HL-60/S4 treated with retinoic acid at 250 ng/mL for 4 days and 3 days (cell line): ENCODE results near the gene OTOG.

Experiments used
- in situ Hi-C: fragments of 300-500 bp; cut with MboI; formaldehyde crosslinking; loops from 2 replicates; pipeline ENCODE4 v1.7.0; 2022; ENCODE audit warnings: low sequenced_read_pairs

OTOG gene

DNA sequence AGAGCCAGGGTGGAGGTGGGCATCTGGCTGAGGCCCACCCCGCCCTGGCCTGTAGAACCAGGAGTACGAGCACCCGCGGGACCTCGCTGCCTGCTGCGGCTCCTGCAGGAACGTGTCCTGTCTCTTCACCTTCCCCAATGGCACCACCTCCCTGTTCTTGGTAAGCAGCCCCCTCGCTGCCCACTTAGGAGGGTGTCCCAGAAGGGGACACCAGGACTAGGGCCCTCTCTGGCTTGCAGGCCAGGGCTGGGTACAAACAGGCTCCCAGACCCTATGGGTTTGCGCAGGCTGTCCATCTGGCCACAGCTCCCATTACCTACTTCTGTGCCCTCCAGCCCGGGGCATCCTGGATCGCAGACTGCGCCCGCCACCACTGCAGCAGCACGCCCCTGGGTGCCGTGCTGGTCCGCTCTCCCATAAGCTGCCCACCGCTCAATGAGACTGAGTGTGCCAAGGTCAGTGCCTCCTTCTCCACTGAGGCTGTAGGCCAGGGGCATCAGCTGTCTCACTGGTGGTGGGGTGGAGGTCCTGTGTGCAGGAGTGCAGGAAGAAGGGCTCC is 94.8 kb downstream of the OTOG start:
- in situ Hi-C loops = no loop called here

DNA sequence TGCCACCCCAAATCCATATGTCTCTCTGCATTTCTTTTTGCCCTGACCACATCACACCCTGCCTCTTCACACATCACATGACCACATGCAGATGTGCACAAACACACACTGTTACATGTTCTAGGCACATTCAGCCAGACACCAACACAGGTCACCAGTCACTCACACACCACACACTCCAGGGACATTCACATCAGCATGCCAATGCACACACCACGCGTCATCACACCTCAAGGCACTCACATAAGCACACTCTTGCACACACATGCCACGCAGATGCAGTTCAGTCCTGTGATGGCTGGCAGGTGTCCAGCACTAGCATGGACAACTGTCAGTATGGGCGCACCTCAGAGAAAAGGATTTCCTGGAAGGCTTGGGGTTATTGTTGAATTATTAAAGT is 95.3 kb downstream of the OTOG start:
- in situ Hi-C loops = no loop called here

DNA sequence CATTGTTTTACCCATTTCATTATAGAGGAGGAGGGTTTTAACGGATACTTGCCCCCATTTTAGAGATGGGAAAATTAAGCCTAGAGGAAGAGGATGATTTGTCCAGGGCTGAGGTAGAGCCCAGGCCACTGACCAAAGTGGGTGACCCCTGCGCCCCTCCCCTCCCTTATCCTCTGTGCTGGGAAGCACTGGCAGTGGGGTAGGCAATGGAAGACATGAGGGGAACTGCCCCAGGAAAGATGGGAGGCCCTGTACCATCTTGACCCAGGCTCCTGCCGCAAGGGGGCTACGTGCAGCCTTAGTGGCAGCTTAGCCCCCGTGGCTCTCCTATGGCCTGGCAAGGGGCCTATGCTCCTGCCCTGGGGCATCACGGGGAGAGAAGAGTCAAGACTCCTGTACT is 95.9 kb downstream of the OTOG start:
- in situ Hi-C loops = no loop called here

DNA sequence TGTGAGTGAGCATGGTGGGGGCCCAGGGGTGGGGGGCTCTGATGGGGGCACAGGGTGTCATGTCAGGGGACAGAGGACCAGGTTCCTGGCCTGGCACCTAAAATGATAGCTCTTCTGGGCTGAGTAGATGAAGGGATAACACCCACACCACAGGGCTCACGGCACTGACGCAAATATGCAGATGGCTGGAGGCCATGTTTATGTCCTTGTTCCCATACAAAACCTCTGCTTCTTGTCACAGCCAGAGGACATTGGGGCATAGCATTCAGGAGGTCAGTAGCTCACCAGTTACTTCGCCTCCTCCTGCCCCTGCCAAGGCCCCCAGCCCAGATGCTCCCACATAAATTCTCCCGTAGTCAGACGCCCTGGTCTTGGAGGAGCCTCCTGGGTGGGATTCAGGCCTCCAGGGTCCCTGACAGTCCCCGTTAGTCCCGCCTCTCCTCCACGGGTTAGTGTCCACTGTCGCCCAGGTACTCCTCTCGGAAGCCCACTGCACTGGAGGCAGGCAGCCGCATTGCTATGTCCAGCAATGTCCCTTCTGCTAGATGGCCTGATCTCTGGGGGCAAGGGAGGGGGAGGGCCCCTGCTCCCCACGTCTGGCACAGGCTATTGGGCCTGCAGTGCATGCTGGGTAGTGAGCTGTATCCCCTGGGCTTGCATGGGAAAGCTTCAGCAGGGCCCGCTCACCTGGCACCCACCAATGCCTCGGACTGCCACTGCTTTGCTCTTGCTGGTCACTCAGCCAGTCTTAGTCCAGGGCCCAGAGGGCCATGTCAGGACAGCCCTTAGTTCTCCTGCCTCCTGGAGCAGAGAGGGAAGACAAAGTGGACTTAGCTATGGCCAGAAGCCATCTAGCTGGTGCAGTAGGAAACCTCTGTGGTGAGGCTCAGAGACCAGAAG is 96.7 kb downstream of the OTOG start:
- in situ Hi-C loops = no loop called here

DNA sequence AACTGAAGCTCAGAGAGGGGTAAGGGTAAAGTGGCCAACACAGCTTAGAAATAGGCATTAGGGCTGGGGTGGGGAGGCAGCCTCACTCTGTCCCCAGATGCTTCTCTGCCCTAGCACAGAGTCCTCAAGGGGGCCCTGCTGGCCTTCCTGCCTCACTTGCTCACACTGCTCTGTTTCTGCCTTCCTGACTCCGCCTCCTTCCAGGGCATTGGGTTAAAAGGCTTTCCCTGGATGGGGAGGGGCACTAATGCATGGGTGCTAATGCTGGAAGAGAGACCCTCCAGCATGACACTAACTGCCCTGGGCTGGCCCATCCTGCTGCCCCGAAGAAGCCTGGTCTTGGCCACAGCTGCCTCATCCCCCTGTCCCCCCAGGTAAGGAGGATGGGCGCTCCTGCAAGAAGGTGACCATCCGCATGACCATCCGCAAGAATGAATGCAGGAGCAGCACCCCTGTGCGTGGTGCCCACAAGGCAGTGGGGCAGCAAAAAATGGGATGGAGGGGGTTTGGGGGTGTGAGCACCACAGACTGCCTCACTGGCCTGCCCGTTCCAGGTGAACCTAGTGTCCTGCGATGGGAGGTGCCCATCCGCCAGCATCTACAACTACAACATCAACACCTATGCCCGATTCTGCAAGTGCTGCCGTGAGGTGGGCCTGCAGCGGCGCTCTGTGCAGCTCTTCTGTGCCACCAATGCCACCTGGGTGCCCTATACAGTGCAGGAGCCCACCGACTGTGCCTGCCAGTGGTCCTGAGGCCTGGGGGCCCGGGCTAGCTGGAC is 98.3 kb downstream of the OTOG start:
- in situ Hi-C loops = no loop called here

DNA sequence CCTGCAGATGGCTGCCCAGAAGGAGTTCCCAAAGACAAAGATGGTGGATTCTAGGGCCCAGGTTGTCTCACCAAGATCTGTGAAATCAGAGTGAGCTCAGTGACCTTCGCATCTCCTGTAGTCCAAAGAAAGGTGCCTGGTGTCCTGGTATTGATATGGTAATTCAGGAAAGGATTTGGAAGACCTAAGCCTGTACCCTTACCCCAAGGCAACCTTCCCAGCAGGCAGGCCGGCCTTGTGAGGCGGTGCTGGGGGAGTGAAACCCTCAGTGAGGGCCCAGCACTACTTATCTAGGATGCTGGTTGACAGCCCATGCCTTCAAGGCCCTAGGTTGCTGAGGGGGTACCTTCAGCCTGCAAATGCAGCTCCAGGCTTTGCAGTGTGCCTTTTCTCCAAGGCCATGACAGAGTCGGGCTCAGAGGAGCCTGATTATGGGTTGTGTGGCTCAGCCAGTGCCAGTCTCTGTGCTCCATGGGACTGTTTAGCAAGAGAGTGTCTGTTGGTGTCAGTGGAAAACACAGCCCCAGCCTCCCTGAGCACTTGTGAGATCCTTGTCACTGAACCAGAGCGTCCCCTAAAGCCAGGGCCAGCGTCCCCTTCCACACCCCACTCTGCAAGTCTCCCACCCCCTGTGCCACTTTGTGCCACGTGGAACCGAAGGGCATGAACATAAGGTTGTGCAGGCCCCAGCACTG is 99.5 kb downstream of the OTOG start:
- in situ Hi-C loops = no loop called here

DNA sequence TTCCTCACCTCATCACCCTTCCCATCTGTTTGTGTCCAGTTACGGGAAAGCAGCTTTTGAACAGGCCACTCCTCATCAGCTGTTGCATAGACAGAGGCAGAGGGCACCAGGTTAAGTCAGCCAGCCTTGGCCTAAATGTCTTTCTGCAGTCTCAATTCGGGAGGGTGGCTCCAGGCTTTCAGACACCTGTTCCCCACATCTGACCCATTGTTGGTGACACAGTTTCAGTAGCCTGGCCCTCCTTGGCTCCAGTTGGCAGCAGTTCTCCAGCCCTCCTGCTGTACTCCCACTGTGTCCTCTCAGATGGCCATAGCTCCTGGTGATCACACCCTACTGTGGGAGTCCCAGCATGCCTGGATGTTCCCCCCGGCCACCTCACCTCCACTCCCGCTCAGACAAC is 101.5 kb downstream of the OTOG start:
- in situ Hi-C loops = no loop called here

DNA sequence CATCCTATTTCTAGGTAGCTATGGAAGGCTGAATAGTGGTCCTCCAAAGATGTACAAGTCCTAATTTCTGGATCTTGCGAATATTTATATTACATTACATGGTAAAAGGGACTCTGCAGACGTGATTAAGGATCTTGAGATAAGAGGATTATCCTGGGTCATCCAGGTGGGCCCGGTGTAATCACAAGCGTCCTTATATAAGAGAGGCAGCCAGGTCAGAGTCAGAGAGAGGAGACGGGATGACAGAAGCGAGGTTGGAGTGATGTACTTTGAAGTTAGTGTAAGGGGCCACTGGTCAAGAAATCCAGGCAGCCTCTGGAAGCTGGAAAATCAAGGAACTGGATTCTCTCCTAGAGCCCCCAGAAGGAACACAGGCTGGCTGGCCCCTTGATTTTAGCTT is 102.2 kb downstream of the OTOG start:
- in situ Hi-C loops = no loop called here

DNA sequence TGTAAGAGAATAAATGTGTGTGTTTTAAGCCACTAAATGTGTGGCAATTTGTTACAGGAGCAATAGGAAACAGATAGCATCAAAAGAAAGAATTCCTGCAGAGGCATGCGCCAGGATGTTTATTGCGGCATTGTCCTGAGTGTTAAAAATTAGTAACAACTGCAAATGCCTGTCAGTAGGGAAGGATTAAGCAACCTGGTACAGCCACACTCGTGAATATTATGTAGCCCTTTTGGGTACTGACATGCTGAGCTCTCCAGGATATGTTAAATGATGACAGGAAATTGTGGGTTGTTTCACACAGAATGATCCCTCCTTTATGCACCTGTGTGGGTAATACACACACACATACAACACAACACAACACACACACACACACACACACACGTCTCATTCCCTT is 102.6 kb downstream of the OTOG start:
- in situ Hi-C loops = no loop called here

DNA sequence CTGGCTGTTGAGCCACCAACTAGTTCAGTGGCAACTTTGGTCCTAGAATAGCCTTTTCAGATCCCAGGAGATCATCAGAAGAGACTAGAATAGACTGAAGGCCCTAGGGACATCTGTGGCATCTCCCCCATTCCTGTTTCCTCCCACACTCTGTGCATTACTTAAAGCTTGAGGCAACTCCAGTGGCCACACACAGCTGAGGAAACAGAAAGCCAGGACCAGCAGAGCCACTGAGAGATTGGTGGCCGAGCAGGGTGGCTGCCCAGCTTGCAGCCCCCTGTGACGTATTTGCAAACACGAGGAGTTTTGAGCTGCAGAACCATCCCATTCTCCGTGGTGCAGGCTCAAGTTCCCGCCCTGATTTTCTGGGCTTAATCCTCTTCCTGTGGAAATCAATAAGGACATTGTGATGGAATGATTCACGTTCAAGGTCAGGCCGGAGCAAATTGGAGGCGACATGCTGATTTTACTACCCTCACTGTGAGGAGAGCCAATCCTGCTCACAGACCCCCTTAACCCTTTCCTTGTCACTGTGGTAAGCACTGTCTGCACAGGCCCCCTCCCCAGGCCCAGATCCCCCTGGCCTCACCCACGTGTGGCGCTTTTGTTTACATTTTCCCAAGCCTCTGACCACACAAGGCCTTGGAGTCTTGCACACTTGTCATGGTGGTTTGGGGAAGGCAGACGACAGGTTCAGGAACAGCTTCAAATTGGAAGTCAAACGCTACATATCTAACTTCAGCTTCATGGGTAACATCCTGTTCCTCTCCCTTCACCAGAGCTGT is 103.3 kb downstream of the OTOG start:
- in situ Hi-C loops = no loop called here

DNA sequence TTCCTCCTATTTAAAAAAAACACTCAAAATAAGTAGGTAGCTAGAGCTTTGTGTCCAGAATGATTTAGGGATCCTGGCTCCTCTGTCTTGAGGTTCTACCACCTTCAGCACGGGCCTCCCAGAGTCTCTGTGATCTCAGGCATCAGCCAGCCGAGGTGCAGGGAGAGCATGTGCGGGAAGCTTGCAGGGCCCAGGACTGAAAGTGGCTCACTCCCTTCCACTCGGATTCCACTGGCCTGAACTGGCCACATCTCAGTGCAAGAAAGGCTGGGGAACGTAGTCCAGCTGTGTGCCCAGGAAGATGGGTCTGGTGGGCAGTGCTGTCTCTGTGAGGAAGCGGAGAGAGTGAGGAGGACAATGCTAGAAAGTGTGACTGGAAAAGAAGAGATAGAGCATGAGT is 104.0 kb downstream of the OTOG start:
- in situ Hi-C loops = no loop called here

DNA sequence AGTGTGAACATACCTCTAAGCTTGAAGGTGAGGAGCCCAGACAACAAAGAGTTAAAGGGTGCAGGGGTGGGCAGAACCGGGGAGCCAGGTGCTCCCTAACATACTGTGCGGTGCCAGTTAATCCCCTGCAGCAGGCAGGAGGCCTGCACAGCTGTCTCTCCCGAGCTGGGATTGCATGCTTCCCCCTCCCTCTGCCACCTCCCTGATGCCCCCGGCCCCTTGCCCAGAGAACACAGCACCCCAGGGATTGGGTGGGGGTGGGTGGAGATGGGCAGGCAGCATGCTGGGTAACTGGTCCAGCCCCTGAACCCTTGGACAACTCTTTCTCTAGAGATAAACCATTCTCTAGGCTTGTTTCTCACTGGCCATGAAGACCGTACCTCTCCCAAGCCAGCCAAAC is 104.6 kb downstream of the OTOG start:
- in situ Hi-C loops = no loop called here

DNA sequence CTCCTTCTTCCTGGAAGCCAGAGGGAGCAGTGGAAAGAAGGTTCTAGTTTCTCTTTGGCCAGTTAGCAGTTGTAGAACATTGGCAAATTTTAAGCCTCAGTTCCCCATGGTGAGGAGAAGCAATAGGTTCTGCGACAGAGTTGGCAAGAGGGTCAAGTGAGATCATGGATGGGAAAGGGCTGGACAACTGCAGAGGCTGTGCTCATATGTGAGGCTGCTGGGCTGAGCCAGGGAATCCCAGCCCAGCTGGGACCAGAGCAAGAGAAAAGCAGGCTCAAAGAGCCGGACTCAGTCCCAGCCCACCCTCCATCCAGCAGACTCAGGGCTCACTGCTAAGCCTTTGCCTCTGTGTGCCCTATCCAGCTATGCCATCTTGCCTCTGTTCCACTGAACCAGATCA is 105.5 kb downstream of the OTOG start:
- in situ Hi-C loops = no loop called here

DNA sequence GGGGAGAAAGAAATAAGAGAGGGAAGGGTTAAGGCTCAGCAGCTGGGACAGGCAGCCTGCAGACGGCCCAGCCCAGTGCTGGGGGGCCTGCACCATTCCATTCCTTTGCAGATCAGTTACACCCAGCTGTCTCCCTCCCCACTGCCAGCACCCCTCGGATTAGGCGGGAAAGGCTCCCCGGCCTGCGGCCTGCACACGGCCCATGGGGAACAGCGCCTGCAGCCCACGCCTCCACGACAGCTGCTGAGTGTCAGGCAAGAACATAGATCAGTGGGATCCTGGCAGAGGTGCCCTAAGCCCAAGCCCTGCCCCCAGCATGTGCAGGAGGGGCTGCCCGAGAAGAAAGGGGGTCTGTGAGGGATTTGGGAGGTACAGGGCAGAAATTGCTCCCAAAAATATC is 106.6 kb downstream of the OTOG start:
- in situ Hi-C loops = no loop called here

DNA sequence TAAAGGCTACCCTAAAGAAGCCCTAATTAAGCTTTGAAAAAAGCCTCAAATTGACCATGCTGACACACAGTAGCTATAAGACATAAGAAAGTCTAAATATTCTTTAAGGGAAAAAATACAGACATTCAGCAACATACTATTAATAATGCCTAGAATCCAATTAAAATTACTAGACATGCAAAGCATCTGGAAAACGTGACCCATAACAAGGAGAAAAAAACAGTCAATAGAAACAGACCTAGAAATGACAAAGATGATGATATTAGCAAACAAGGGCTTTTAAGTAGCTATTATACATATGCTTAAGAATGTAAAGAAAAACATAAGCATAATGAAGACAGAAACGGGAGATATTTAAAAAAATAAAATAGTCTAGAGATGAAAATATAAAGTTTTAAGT is 108.6 kb downstream of the OTOG start:
- in situ Hi-C loops = no loop called here

DNA sequence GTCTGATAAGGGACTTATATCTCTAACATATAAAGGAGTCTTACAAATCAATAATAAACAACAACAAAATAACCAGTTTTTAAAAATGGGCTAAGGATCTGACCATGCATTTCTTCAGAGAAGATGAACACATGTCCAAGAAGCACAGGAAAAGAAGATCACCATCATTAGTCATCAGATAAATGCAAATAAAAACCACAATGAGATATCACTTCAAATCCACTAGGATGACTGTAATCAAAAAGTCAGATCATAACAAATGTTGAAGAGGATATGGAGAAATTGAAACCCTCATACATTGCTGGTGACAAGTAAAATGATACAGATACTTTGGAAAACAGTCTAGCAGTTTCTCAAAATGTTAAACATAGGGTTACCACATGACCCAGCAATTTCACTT is 111.2 kb downstream of the OTOG start:
- in situ Hi-C loops = no loop called here

DNA sequence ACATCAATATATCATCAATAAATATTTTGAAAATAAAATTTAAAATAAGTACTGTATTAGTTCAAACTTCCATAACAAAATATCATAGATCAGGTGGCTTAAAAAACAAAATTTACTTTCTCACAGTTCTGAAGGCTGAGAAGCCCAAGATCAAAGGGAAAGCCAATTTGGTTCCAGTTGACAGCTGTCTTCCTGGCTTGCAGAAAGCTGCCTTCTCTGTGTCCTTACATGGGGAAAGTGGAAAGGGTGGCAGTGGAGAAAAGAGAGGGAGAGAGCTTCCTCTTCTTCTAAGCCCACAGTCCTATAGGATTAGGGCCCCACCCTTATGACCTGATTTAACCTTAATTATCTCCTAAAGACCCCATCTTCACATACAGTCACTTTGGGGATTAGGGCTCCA is 121.1 kb downstream of the OTOG start:
- in situ Hi-C loops = no loop called here

DNA sequence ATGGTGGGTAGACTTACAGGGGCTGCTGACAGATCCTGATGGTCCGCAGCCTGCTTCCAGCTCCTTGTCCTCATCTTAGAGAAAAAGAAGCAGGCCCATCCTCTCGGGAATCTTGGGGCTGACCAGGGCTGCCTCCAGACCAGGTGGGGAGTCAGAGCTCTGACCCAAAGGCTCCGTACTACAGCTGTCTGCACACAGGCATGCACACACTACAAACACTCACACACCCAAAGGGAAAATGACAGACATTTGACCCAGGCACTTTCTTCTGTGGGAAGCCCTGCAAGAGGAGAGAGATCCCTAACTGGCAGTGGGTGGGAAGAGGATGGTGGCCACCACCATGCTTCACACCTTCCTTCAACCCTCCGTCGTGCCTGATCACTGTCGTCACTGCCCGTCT is 125.4 kb downstream of the OTOG start:
- in situ Hi-C loops = no loop called here

DNA sequence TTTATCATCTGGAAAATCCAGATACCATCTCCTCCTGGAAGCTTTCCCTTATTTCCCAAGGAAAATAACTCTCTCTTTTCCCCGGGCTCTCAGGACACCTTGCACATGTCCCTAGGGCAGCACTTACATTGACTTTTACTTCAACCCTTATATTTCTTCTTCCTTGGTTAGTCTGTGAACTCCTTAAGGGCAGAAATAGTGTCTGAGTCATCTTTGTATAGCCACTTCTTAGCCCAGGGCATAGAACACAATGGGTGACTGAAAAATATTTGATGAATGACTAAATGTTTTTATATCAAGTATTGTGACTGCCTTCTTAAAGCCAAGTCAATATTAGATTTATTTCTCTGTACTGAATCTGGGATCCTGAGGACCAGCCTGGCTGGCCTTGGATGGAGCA is 126.9 kb downstream of the OTOG start:
- in situ Hi-C loops = no loop called here

DNA sequence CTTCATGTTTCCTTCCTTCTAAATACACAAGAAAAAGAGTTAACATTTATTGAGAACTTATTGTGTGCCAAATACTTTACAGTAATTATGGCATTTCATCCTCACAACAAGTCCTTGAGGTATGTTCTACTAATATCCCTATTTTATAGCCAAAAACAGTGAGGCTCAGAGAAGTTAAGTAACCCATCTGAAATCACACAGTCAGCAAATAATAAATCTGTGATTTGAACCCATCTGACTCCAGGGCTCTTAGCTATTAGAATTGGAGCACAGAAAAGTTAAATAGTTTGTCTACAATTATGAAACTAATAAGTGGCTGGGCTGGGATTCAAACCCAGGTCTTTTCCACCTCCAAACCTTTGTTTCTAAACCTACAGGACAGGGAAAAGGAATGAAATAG is 135.8 kb downstream of the OTOG start:
- in situ Hi-C loops = no loop called here
